HepG2 (cell line): ENCODE data around the gene AGAP1. TPM values are rescaled to one million over a fixed set of nuclear protein-coding genes. Genes with fewer than 3 reads are reported as not detected.

Experiments
- CBX2 ChIP-seq, 2 experiments: fragments of 200-600 bp in 1 of 2; sonication (generic); formaldehyde crosslinking in 1 of 2; IDR thresholded peaks; 2 replicates each; pipeline versions ENCODE4 v1.7.0 to v1.8.1; 2018 to 2022; ENCODE audit warnings: low read depth in 2 of 2, low read length in 1 of 2, mild to moderate bottlenecking in 1 of 2, missing genetic modification reagents in 1 of 2
- E2F1 ChIP-seq: sonication (generic); formaldehyde crosslinking; IDR thresholded peaks from 2 replicates; pipeline ENCODE4 v1.5.0; 2020; ENCODE audit warnings: missing genetic modification reagents
- EEA1 ChIP-seq: sonication (generic); formaldehyde crosslinking; IDR thresholded peaks from 2 replicates; pipeline ENCODE4 v1.5.1; 2020; ENCODE audit warnings: mild to moderate bottlenecking, missing genetic modification reagents, borderline replicate concordance
- FOXP1 ChIP-seq, 2 experiments: fragments of 450-650 bp in 1 of 2; IDR thresholded peaks; 2 replicates each; pipeline ENCODE4 v1.6.1; 2017 to 2018; ENCODE audit warnings: antibody characterized with exemption in 1 of 2
- GATAD2A ChIP-seq: IDR thresholded peaks from 2 replicates; pipeline ENCODE4 v1.6.1; 2016
- HHEX ChIP-seq: IDR thresholded peaks from 2 replicates; pipeline ENCODE4 v1.6.1; 2016; ENCODE audit warnings: control low read depth
- NBN ChIP-seq: fragments of 450-650 bp; conservative IDR thresholded peaks from 2 replicates; pipeline ENCODE4 v1.6.1; 2017
- PHB2 ChIP-seq: fragments of 450-650 bp; IDR thresholded peaks from 2 replicates; pipeline ENCODE4 v1.6.1; 2018; ENCODE audit not compliant: partially characterized antibody
- PHF20 ChIP-seq: sonication (generic); formaldehyde crosslinking; IDR thresholded peaks from 2 replicates; pipeline ENCODE4 v1.5.0; 2020; ENCODE audit warnings: mild to moderate bottlenecking, missing genetic modification reagents
- REXO4 ChIP-seq: sonication (generic); formaldehyde crosslinking; IDR thresholded peaks from 2 replicates; pipeline ENCODE4 v1.8.0; 2022; ENCODE audit warnings: missing genetic modification reagents, mild to moderate bottlenecking, borderline replicate concordance
- SALL1 ChIP-seq: sonication (generic); formaldehyde crosslinking; IDR thresholded peaks from 2 replicates; pipeline ENCODE4 v1.8.0; 2022; ENCODE audit warnings: mild to moderate bottlenecking, missing genetic modification reagents
- SKI ChIP-seq: fragments of 450-650 bp; IDR thresholded peaks from one replicate; pipeline ENCODE4 v1.6.1; 2018; ENCODE audit warnings: mild to moderate bottlenecking; ENCODE audit not compliant: partially characterized antibody
- TIGD3 ChIP-seq: sonication (generic); formaldehyde crosslinking; IDR thresholded peaks from 2 replicates; pipeline ENCODE4 v1.5.1; 2020; ENCODE audit warnings: mild to moderate bottlenecking, missing genetic modification reagents, borderline replicate concordance
- ZNF343 ChIP-seq: sonication (generic); formaldehyde crosslinking; IDR thresholded peaks from 2 replicates; pipeline ENCODE4 v1.4.0; 2020; ENCODE audit warnings: mild to moderate bottlenecking, missing genetic modification reagents
- ZNF407 ChIP-seq: sonication (generic); formaldehyde crosslinking; IDR thresholded peaks from one replicate; pipeline ENCODE4 v1.5.1; 2020; ENCODE audit warnings: mild to moderate bottlenecking, missing genetic modification reagents; ENCODE audit errors: not compliant biosample characterization
- ZNF556 ChIP-seq: sonication (generic); formaldehyde crosslinking; IDR thresholded peaks from 2 replicates; pipeline ENCODE4 v1.4.0; 2020; ENCODE audit warnings: mild to moderate bottlenecking, missing genetic modification reagents, borderline replicate concordance
- ZNF629 ChIP-seq: sonication (generic); formaldehyde crosslinking; conservative IDR thresholded peaks from 2 replicates; pipeline ENCODE4 v1.5.0; 2020; ENCODE audit warnings: missing genetic modification reagents
- ZNF678 ChIP-seq: sonication (generic); formaldehyde crosslinking; IDR thresholded peaks from 2 replicates; pipeline ENCODE4 v1.4.0; 2020; ENCODE audit warnings: mild to moderate bottlenecking, missing genetic modification reagents
- ZNF773 ChIP-seq: sonication (generic); formaldehyde crosslinking; IDR thresholded peaks from 2 replicates; pipeline ENCODE4 v1.4.0; 2020; ENCODE audit warnings: missing genetic modification reagents, borderline replicate concordance
- ZNF784 ChIP-seq: sonication (generic); formaldehyde crosslinking; IDR thresholded peaks from 2 replicates; pipeline ENCODE4 v1.5.1; 2020; ENCODE audit warnings: missing genetic modification reagents, mild to moderate bottlenecking, borderline replicate concordance
- polyA plus RNA-seq, 8 experiments: library from polyadenylated mRNA; depleted of rRNA in 3 of 8; stranded (reverse) in 7 of 8; unstranded in 1 of 8; fragments of >200 nt; fragmentation: Illumina TruSeq in 4 of 8; extraction: Trizol in 4 of 8; gene quantifications; 2 replicates each; pipeline versions ENCODE4 v1.2.1 to v1.2.3, GENCODE V29; 2011 to 2016; ENCODE audit warnings: low read depth in 4 of 8, missing spikeins in 1 of 8, mixed read lengths in 1 of 8; ENCODE audit not compliant: insufficient read depth in 1 of 8
- total RNA-seq, 5 experiments: library from RNA; depleted of rRNA; stranded (reverse); fragments of >200 nt; fragmentation: Illumina TruSeq; extraction: Trizol; gene quantifications; 2 replicates each; pipeline ENCODE4 v1.2.3, GENCODE V29; 2016; ENCODE audit warnings: low read depth in 1 of 5

The AGAP1 gene
- total and polyA plus RNA-seq, 2 of the 13 experiments (the other 11 are each of a cell fraction or from before 2014, with no cell fraction given): 21.2 to 32.7 TPM

GRCh38 chr2:235542733-235543127 is 48.9 kb downstream of the AGAP1 start (continued):
- no peak for TF ChIP-seq REXO4 (CRISPR knock-in tag)
- TF ChIP-seq PHF20 (CRISPR knock-in tag): no peak
- no peak for TF ChIP-seq ZNF784 (CRISPR knock-in tag)
- peak; percentile 95 for TF ChIP-seq SALL1 (CRISPR knock-in tag)
- no peak for TF ChIP-seq SKI
- no peak for TF ChIP-seq EEA1 (CRISPR knock-in tag)
- no peak for TF ChIP-seq PHB2
- TF ChIP-seq ZNF343 (CRISPR knock-in tag): no peak
- no peak for TF ChIP-seq E2F1 (CRISPR knock-in tag)
- peak; percentile 85 for TF ChIP-seq GATAD2A (CRISPR knock-in tag)
- TF ChIP-seq NBN: no peak
- TF ChIP-seq ZNF407 (CRISPR knock-in tag): no peak
- TF ChIP-seq FOXP1 (IDR thresholded peaks at IDR 0.05): no peak
- peak; percentile 83 for TF ChIP-seq FOXP1 (CRISPR knock-in tag; IDR thresholded peaks at IDR 0.05)
- no peak for TF ChIP-seq CBX2 (IDR thresholded peaks at IDR 0.05; ENCODE audit: low read depth, low read length)
- TF ChIP-seq CBX2 (CRISPR knock-in tag; IDR thresholded peaks at IDR 0.05; ENCODE audit: low read depth): no peak
- TF ChIP-seq ZNF556: no peak
- TF ChIP-seq HHEX (CRISPR knock-in tag): no peak
- TF ChIP-seq ZNF629 (CRISPR knock-in tag): no peak
- TF ChIP-seq ZNF773 (CRISPR knock-in tag): no peak
- TF ChIP-seq TIGD3 (CRISPR knock-in tag): no peak
- no peak for TF ChIP-seq ZNF678 (CRISPR knock-in tag)
